HCT116 (cell line): Measurements from ENCODE around the gene DFFA. TPM values are rescaled to one million over a fixed set of nuclear protein-coding genes. Genes with fewer than 3 reads are reported as not detected.
"Not testable (repeated sequence)": the region's sequence is repeated elsewhere in the genome, so short reads cannot be mapped to it uniquely, and the experiment has no call there.

Source experiments
- ATAC-seq: fragments of 200-7000 bp; cut with Tn5 transposase; 2 replicates; pipeline ENCODE4 v1.9.1; 2020; ENCODE audit warnings: mild to moderate bottlenecking, moderate library complexity
- BruUV-seq: library from RNA; stranded (reverse); fragments of 400-500 nt; replicated peaks from 2 replicates; lab custom pipeline; 2021; lab: Mats Ljungman, UMichigan
- CTCF ChIA-PET: fragments of 300-600 bp; sonication (Branson Sonifier 250); formaldehyde crosslinking; loops from one replicate; lab custom pipeline; 2021; ENCODE audit warnings: antibody characterized with exemption; lab: Charles Lee
- POLR2A ChIA-PET: fragments of 300-600, 350-600 bp; sonication (Branson Sonifier 250); formaldehyde crosslinking; loops from one replicate; lab custom pipeline; 2021; ENCODE audit warnings: antibody characterized with exemption; lab: Charles Lee
- RAD21 ChIA-PET, 2 experiments: fragments of 300-600 bp; sonication (Branson Sonifier 250); formaldehyde crosslinking; loops; one replicate each; lab custom pipeline; 2023; ENCODE audit warnings: low total read pairs in 2 of 2; ENCODE audit not compliant: uncharacterized antibody in 2 of 2, unreplicated experiment in 2 of 2, low non-redundant PET in 1 of 2; lab: Charles Lee
- DNase-seq: peaks from one replicate; pipeline ENCODE4 v3.0.0-alpha.2; 2010; ENCODE audit warnings: low read depth, low spot score
- H2AFZ ChIP-seq: fragments of 200-600 bp; shearing (Covaris generic), sonication (generic); 2 replicates; pipeline ENCODE4 v1.6.1; 2017; ENCODE audit warnings: low read depth, mixed run types, mixed read lengths, antibody characterized with exemption, low read length; ENCODE audit not compliant: poor library complexity, severe bottlenecking
- H3K27ac ChIP-seq: 2 replicates; pipeline ENCODE4 v1.5.1; 2012; ENCODE audit warnings: low read depth, low read length
- H3K27me3 ChIP-seq: fragments of 200-600 bp; sonication (generic); 2 replicates; pipeline ENCODE4 v1.6.1; 2016; ENCODE audit warnings: mixed run types, low read length, mixed read lengths; ENCODE audit not compliant: insufficient read depth
- H3K36me3 ChIP-seq, 2 experiments: fragments of 200-500 bp in 1 of 2; fragments of 200-600 bp in 1 of 2; sonication (Bioruptor generic) in 1 of 2; sonication (generic) in 1 of 2; 2 replicates each; pipeline versions ENCODE4 v1.5.1 to v1.6.1; 2014 to 2016; ENCODE audit warnings: low read length in 2 of 2, inconsistent platforms in 1 of 2, mixed read lengths in 1 of 2, mixed run types in 1 of 2; ENCODE audit not compliant: insufficient read depth in 2 of 2, control insufficient read depth in 1 of 2
- H3K4me1 ChIP-seq, 2 experiments: fragments of 200-600 bp in 1 of 2; sonication (generic) in 1 of 2; 2 replicates each; pipeline versions ENCODE4 v1.5.1 to v1.6.1; 2012 to 2017; ENCODE audit warnings: low read length in 2 of 2, inconsistent platforms in 1 of 2, mild to moderate bottlenecking in 1 of 2, mixed read lengths in 1 of 2, mixed run types in 1 of 2, moderate library complexity in 1 of 2; ENCODE audit not compliant: insufficient read depth in 2 of 2, control insufficient read depth in 1 of 2
- H3K4me2 ChIP-seq: fragments of 200-600 bp; sonication (generic); 2 replicates; pipeline ENCODE4 v1.6.1; 2017; ENCODE audit warnings: mixed run types, low read length, mixed read lengths
- H3K4me3 ChIP-seq, 2 experiments: fragments of 200-600 bp in 1 of 2; sonication (generic) in 1 of 2; replicated peaks in 1 of 2; 2 replicates each; pipeline ENCODE4 v1.5.1; 2011 to 2016; ENCODE audit warnings: low read length in 2 of 2, control low read depth in 1 of 2, low read depth in 1 of 2, mild to moderate bottlenecking in 1 of 2, mixed read lengths in 1 of 2, mixed run types in 1 of 2
- H3K79me2 ChIP-seq: fragments of 200-600 bp; sonication (generic); 2 replicates; pipeline ENCODE4 v1.6.1; 2017; ENCODE audit warnings: mild to moderate bottlenecking, mixed run types, low read length, moderate library complexity, mixed read lengths; ENCODE audit not compliant: insufficient read depth
- H3K9ac ChIP-seq: fragments of 200-600 bp; sonication (generic); 2 replicates; pipeline ENCODE4 v1.6.1; 2016; ENCODE audit warnings: low read length, mixed read lengths
- H3K9me2 ChIP-seq: fragments of 200-600 bp; sonication (generic), shearing (Covaris generic); 2 replicates; pipeline ENCODE4 v1.6.1; 2017; ENCODE audit warnings: mixed run types, mild to moderate bottlenecking, moderate library complexity; ENCODE audit not compliant: insufficient read depth
- H3K9me3 ChIP-seq, 2 experiments: fragments of 200-500 bp in 1 of 2; fragments of 200-600 bp in 1 of 2; sonication (Bioruptor generic) in 1 of 2; sonication (generic) in 1 of 2; 2 replicates each; pipeline ENCODE4 v1.6.1; 2014 to 2017; ENCODE audit warnings: low read length in 2 of 2, mixed read lengths in 2 of 2, inconsistent platforms in 1 of 2, low read depth in 1 of 2, mild to moderate bottlenecking in 1 of 2, mixed run types in 1 of 2, moderate library complexity in 1 of 2; ENCODE audit not compliant: control insufficient read depth in 1 of 2, insufficient read depth in 1 of 2
- H4K20me1 ChIP-seq: fragments of 200-600 bp; sonication (generic), shearing (Covaris generic); 2 replicates; pipeline ENCODE4 v1.6.1; 2017; ENCODE audit warnings: mixed run types, mild to moderate bottlenecking, moderate library complexity; ENCODE audit not compliant: insufficient read depth
- CBX3 ChIP-seq: IDR thresholded peaks from 2 replicates; pipeline ENCODE4 v1.6.1; 2012; ENCODE audit warnings: low read depth
- EGR1 ChIP-seq: IDR thresholded peaks from 2 replicates; pipeline ENCODE4 v1.6.1; 2012; ENCODE audit warnings: low read depth
- EZH2phosphoT487 ChIP-seq: fragments of 200-600 bp; IDR thresholded peaks from 2 replicates; pipeline ENCODE4 v1.6.1; 2018; ENCODE audit warnings: antibody characterized with exemption, borderline replicate concordance
- POLR2A ChIP-seq: IDR thresholded peaks from 2 replicates; pipeline ENCODE4 v1.7.0; 2011; ENCODE audit warnings: borderline replicate concordance; ENCODE audit not compliant: insufficient read depth, insufficient read length; ENCODE audit errors: extremely low read depth
- POLR2AphosphoS5 ChIP-seq: IDR thresholded peaks from 2 replicates; pipeline ENCODE4 v1.6.1; 2011; ENCODE audit warnings: mild to moderate bottlenecking, low read depth, low read length, moderate library complexity
- RAD21 ChIP-seq: IDR thresholded peaks from 2 replicates; pipeline ENCODE4 v1.6.1; 2012; ENCODE audit warnings: low read depth, mild to moderate bottlenecking
- SIN3A ChIP-seq: IDR thresholded peaks from 2 replicates; pipeline ENCODE4 v1.6.1; 2012; ENCODE audit warnings: low read depth
- YY1 ChIP-seq: IDR thresholded peaks from 2 replicates; pipeline ENCODE4 v1.6.1; 2011; ENCODE audit warnings: low read length, low read depth, moderate library complexity, mild to moderate bottlenecking; ENCODE audit not compliant: insufficient replicate concordance; ENCODE audit errors: extremely low read depth
- ZFX ChIP-seq: fragments of 450-650 bp; IDR thresholded peaks from 2 replicates; pipeline ENCODE4 v1.6.1; 2017
- ZNF274 ChIP-seq: fragments of 200-500 bp; sonication (Bioruptor generic); IDR thresholded peaks from 2 replicates; pipeline ENCODE4 v1.6.1; 2014; ENCODE audit warnings: mild to moderate bottlenecking, low read depth, low read length, inconsistent platforms
- intact Hi-C: fragments of 100-400 bp; cut with micrococcal nuclease; formaldehyde crosslinking; loops from 2 replicates; pipeline ENCODE4 v1.10.0; 2022
- total RNA-seq: library from RNA; stranded (reverse); gene quantifications from one replicate; pipeline ENCODE4 v1.2.1, GENCODE V29; 2021; ENCODE audit not compliant: unreplicated experiment
- TF ChIP-seq, protein P1 (sequence below): IDR thresholded peaks from 2 replicates; pipeline ENCODE4 v1.6.1; 2012

The DFFA gene
- total RNA-seq, 1 experiment from 2014 or later = 67.7 TPM

DNA sequence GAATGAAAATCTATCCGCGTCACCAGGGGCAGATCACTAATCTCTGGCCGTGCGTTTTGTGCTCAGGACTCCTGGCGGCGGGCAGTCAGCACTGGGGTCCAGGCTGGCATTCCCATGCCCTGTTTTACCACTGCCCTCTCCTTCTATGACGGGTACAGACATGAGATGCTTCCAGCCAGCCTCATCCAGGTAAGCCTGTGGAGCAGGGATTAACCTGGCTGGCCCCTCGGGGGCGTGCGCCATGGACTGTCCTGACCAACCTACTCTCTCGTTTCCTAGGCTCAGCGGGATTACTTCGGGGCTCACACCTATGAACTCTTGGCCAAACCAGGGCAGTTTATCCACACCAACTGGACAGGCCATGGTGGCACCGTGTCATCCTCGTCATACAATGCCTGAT, 53.0 kb downstream of the DFFA start:
- Histone ChIP-seq H3K4me3 (no peak overlapping the region), H3K27ac (no peak overlapping the region), H3K27me3 (no peaks in the 10 kb centered on the region), H3K79me2 (no peaks in the 10 kb centered on the region), H4K20me1 (no peaks in the 10 kb centered on the region), H2AFZ (no peak overlapping the region), H3K9me3 (no peaks in the 10 kb centered on the region), H3K4me2 (no peak overlapping the region), H3K4me1 (peaks cover 0 to 6% of the 10 kb centered on the region in 2 experiments; a peak in 2 of 4 replicates), H3K36me3 (peaks cover 16 to 31% of the 10 kb centered on the region in 2 experiments), H3K9me2 (no peaks in the 10 kb centered on the region), H3K9ac (no peak overlapping the region)
- no peak for DNase-seq
- ChIA-PET CTCF (no interaction called here), POLR2A (no interaction called here), RAD21 (no interaction called here)
- intact Hi-C loops = no loop called here
- no peak for ATAC-seq
- TF ChIP-seq, protein P1, sequence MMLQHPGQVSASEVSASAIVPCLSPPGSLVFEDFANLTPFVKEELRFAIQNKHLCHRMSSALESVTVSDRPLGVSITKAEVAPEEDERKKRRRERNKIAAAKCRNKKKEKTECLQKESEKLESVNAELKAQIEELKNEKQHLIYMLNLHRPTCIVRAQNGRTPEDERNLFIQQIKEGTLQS = no peak
- no peak for TF ChIP-seq EZH2phosphoT487
- no peak for TF ChIP-seq CBX3
- TF ChIP-seq YY1 = no peak
- no peak for TF ChIP-seq ZNF274
- no peak for TF ChIP-seq RAD21
- TF ChIP-seq ZFX = no peak
- no peak for TF ChIP-seq EGR1
- no peak for TF ChIP-seq POLR2A
- no peak for TF ChIP-seq POLR2AphosphoS5
- TF ChIP-seq SIN3A = no peak
- no TSS peak for BruUV-seq

GRCh38 chr1:10418741-10419140, 53.6 kb downstream of the DFFA start:
- BruUV-seq, H3K9me2 ChIP-seq, H4K20me1 ChIP-seq, H3K9ac ChIP-seq, H3K27me3 ChIP-seq, H3K4me3 ChIP-seq, H3K27ac ChIP-seq, H3K4me1 ChIP-seq, DNase-seq, intact Hi-C loops, H2AFZ ChIP-seq, ATAC-seq, H3K9me3 ChIP-seq, CTCF ChIA-PET, POLR2A ChIA-PET, H3K79me2 ChIP-seq, H3K4me2 ChIP-seq, RAD21 ChIA-PET: not testable (repeated sequence)
- H3K36me3 ChIP-seq = peaks cover 20 to 37% of the 10 kb centered on the region in 2 experiments

DNA sequence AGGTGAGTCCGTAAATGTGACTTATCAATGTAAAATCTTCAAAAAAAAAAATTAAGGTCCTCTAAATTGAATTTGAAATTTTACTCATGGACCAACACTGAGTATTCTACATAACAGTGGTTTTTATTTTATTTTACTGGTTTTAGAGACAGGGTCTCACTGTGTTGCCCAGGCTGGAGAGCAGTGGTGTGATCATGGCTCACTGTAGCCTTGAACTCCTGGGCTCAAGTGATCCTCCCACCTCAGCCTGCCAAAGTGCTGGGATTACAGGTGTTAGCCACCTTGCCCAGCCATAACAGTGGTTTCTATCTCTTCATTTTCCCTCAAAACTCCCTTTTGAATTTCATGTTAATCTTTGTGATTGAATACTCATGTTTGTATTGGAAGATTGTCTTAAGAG, 56.4 kb downstream of the DFFA start:
- ATAC-seq, H4K20me1 ChIP-seq, H2AFZ ChIP-seq, POLR2A ChIA-PET, DNase-seq, CTCF ChIA-PET, H3K9ac ChIP-seq, H3K27me3 ChIP-seq, H3K27ac ChIP-seq, H3K9me3 ChIP-seq, H3K79me2 ChIP-seq, BruUV-seq, H3K4me1 ChIP-seq, RAD21 ChIA-PET, H3K9me2 ChIP-seq, H3K4me2 ChIP-seq, intact Hi-C loops, H3K4me3 ChIP-seq: not testable (repeated sequence)
- H3K36me3 ChIP-seq = peaks cover 44 to 51% of the 10 kb centered on the region in 2 experiments
